Renal pelvis (tissue), 12 donors: Measurements from ENCODE around the gene ESM1. TPM values are rescaled to one million over a fixed set of nuclear protein-coding genes. Genes with fewer than 3 reads are reported as not detected.
"Not testable (repeated sequence)": the region's sequence is repeated elsewhere in the genome, so short reads cannot be mapped to it uniquely, and the experiment has no call there.

ENCODE experiments used
- DNase-seq: peaks from one replicate; pipeline ENCODE4 v3.0.0-alpha.2; 2013
- long read RNA-seq, 16 experiments: transcript quantifications; one replicate each; lab custom pipeline, GENCODE V29; 2026
- polyA plus RNA-seq, 3 donors: library from polyadenylated mRNA; unstranded; fragments of 120-200 nt; gene quantifications; one replicate each; pipeline ENCODE4 v1.2.1, GENCODE V29; 2013; ENCODE audit not compliant: insufficient read length in 3 of 3

Gene ESM1
- polyA plus RNA-seq = 1 to 10 TPM; 6.0 to 9.0 (median 8.3) TPM
- long read RNA-seq, donor 1, transcript ESM1-202 (3 exons, 2,169 nt) = major isoform, 6 of 7 reads
- long read RNA-seq, donor 1, partial matches to known transcripts = 0 of 7 reads
- long read RNA-seq, donor 1, other reads (novel, unspliced or antisense) = 0 of 7 reads
- long read RNA-seq, donor 2, partial matches to known transcripts = 0 of 3 reads
- long read RNA-seq, donor 2, other reads (novel, unspliced or antisense) = 0 of 3 reads
- long read RNA-seq, donor 3, partial matches to known transcripts = 0 of 4 reads
- long read RNA-seq, donor 3, other reads (novel, unspliced or antisense) = 0 of 4 reads
- long read RNA-seq, donor 4, partial matches to known transcripts = 0 of 1 reads
- long read RNA-seq, donor 4, other reads (novel, unspliced or antisense) = 0 of 1 reads
- long read RNA-seq, donor 5, partial matches to known transcripts = 0 of 4 reads
- long read RNA-seq, donor 5, other reads (novel, unspliced or antisense) = 0 of 4 reads
- long read RNA-seq, donor 6 = 0 reads
- long read RNA-seq, donor 7, transcript ESM1-202 (3 exons, 2,169 nt) = major isoform, 6 of 6 reads
- long read RNA-seq, donor 7, partial matches to known transcripts = 0 of 6 reads
- long read RNA-seq, donor 7, other reads (novel, unspliced or antisense) = 0 of 6 reads
- long read RNA-seq, donor 8 = 0 reads
- long read RNA-seq, donor 9, partial matches to known transcripts = 0 of 3 reads
- long read RNA-seq, donor 9, other reads (novel, unspliced or antisense) = 0 of 3 reads
- long read RNA-seq, donor 10, partial matches to known transcripts = 0 of 3 reads
- long read RNA-seq, donor 10, other reads (novel, unspliced or antisense) = 0 of 3 reads
- long read RNA-seq, donor 11, transcript ESM1-202 (3 exons, 2,169 nt) = major isoform, 5 of 5 reads
- long read RNA-seq, donor 11, partial matches to known transcripts = 0 of 5 reads
- long read RNA-seq, donor 11, other reads (novel, unspliced or antisense) = 0 of 5 reads
- long read RNA-seq, donor 12, partial matches to known transcripts = 0 of 3 reads
- long read RNA-seq, donor 12, other reads (novel, unspliced or antisense) = 0 of 3 reads
- long read RNA-seq, donor 13, partial matches to known transcripts = 0 of 1 reads
- long read RNA-seq, donor 13, other reads (novel, unspliced or antisense) = 0 of 1 reads
- long read RNA-seq, donor 14, partial matches to known transcripts = 0 of 3 reads
- long read RNA-seq, donor 14, other reads (novel, unspliced or antisense) = 0 of 3 reads
- long read RNA-seq, donor 15, partial matches to known transcripts = 0 of 1 reads
- long read RNA-seq, donor 15, other reads (novel, unspliced or antisense) = 0 of 1 reads
- long read RNA-seq, donor 16, transcript ESM1-202 (3 exons, 2,169 nt) = major isoform, 5 of 6 reads
- long read RNA-seq, donor 16, partial matches to known transcripts = 0 of 6 reads
- long read RNA-seq, donor 16, other reads (novel, unspliced or antisense) = 0 of 6 reads

GRCh38 chr5:54985301-54986268, at the start of gene ESM1:
Gene ESM1 (minus strand): TSS chr5:54985593. CDS start chr5:54985517, 76 bp downstream.
- no peak for DNase-seq

GRCh38 chr5:55033568-55033967, 48.2 kb upstream of the ESM1 start:
- no peak for DNase-seq

GRCh38 chr5:55031492-55031891, 46.1 kb upstream of the ESM1 start:
- no peak for DNase-seq

GRCh38 chr5:55030676-55031369, 45.4 kb upstream of the ESM1 start:
- no peak for DNase-seq

- no peak for DNase-seq
These were observed 44.8 kb upstream of the ESM1 start for GRCh38 chr5:55030220-55030619.

- DNase-seq = no peak
These were observed 42.2 kb upstream of the ESM1 start for GRCh38 chr5:55027595-55027994.

- DNase-seq = no peak
These were observed 37.1 kb upstream of the ESM1 start for GRCh38 chr5:55022450-55022849.

- no peak for DNase-seq
These were observed 36.4 kb upstream of the ESM1 start for GRCh38 chr5:55021821-55022220.

- DNase-seq = no peak
These were observed 36.0 kb upstream of the ESM1 start for GRCh38 chr5:55021410-55021809.

- DNase-seq = not testable (repeated sequence)
These were observed 24.8 kb upstream of the ESM1 start for GRCh38 chr5:55010149-55010548.

GRCh38 chr5:55004729-55005128, 19.3 kb upstream of the ESM1 start:
- no peak for DNase-seq

- DNase-seq = no peak
These were observed 18.2 kb upstream of the ESM1 start for GRCh38 chr5:55003432-55004065.

GRCh38 chr5:55002166-55002565, 16.8 kb upstream of the ESM1 start:
- not testable (repeated sequence) for DNase-seq

GRCh38 chr5:54997081-54997480, 11.7 kb upstream of the ESM1 start:
- no peak for DNase-seq

GRCh38 chr5:54996466-54996865, 11.1 kb upstream of the ESM1 start:
- no peak for DNase-seq

GRCh38 chr5:54995168-54995567, 9.8 kb upstream of the ESM1 start:
- no peak for DNase-seq

GRCh38 chr5:54994628-54995027, 9.2 kb upstream of the ESM1 start:
- DNase-seq = no peak

GRCh38 chr5:54993318-54993717, 7.9 kb upstream of the ESM1 start:
- DNase-seq = peak; percentile 3

- DNase-seq = no peak
These were observed 6.0 kb upstream of the ESM1 start for GRCh38 chr5:54991416-54991815.
